HG03469 (cell line): ENCODE measurements around the gene IQCK.

Experiments
- ATAC-seq: cut with Tn5 transposase; IDR thresholded peaks from one replicate; pipeline ENCODE4 v1.9.1; 2021; ENCODE audit warnings: mild to moderate bottlenecking, moderate library complexity, moderate number of reproducible peaks; ENCODE audit not compliant: unreplicated experiment

The IQCK gene

GRCh38 chr16:19753815-19754643 is 36.0 kb downstream of the IQCK start:
- ATAC-seq = no peak

GRCh38 chr16:19754644-19755036 is 36.6 kb downstream of the IQCK start:
- no peak for ATAC-seq

GRCh38 chr16:19755268-19755667 is 37.2 kb downstream of the IQCK start:
- no peak for ATAC-seq

GRCh38 chr16:19757026-19757425 is 39.0 kb downstream of the IQCK start:
- ATAC-seq = no peak

- ATAC-seq = no peak
Observed at GRCh38 chr16:19757762-19758595, 39.9 kb downstream of the IQCK start.

GRCh38 chr16:19760356-19761060 is 42.4 kb downstream of the IQCK start:
- no peak for ATAC-seq

GRCh38 chr16:19765860-19766553 is 47.9 kb downstream of the IQCK start:
- no peak for ATAC-seq

- no peak for ATAC-seq
Observed at GRCh38 chr16:19766554-19766884, 48.4 kb downstream of the IQCK start.

- no peak for ATAC-seq
Observed at GRCh38 chr16:19766988-19767387, 48.9 kb downstream of the IQCK start.

- no peak for ATAC-seq
Observed at GRCh38 chr16:19767497-19767896, 49.4 kb downstream of the IQCK start.

GRCh38 chr16:19769239-19769638 is 51.2 kb downstream of the IQCK start:
- ATAC-seq = no peak

GRCh38 chr16:19771040-19771439 is 53.0 kb downstream of the IQCK start:
- no peak for ATAC-seq

- no peak for ATAC-seq
Observed at GRCh38 chr16:19771796-19772195, 53.7 kb downstream of the IQCK start.

- ATAC-seq = no peak
Observed at GRCh38 chr16:19774024-19774423, 56.0 kb downstream of the IQCK start.

GRCh38 chr16:19776147-19776546 is 58.1 kb downstream of the IQCK start:
- ATAC-seq = no peak

GRCh38 chr16:19776565-19776964 is 58.5 kb downstream of the IQCK start:
- ATAC-seq = no peak

- ATAC-seq = no peak
Observed at GRCh38 chr16:19780321-19780720, 62.2 kb downstream of the IQCK start.

- no peak for ATAC-seq
Observed at GRCh38 chr16:19781226-19781625, 63.2 kb downstream of the IQCK start.

GRCh38 chr16:19783363-19784182 is 65.5 kb downstream of the IQCK start:
- ATAC-seq = no peak

- ATAC-seq = no peak
Observed at GRCh38 chr16:19784183-19784736, 66.2 kb downstream of the IQCK start.
